HG02884 (cell line): ENCODE results near the gene GRK2.

Experiments
- ATAC-seq: cut with Tn5 transposase; IDR thresholded peaks from one replicate; pipeline ENCODE4 v1.9.1; 2021; ENCODE audit warnings: mild to moderate bottlenecking, moderate library complexity; ENCODE audit not compliant: unreplicated experiment

The GRK2 gene

GRCh38 chr11:67293090-67293489 lies 26.8 kb downstream of the GRK2 start:
- ATAC-seq = no peak

- ATAC-seq = no peak
These were observed 29.6 kb downstream of the GRK2 start for GRCh38 chr11:67295846-67296245.

DNA sequence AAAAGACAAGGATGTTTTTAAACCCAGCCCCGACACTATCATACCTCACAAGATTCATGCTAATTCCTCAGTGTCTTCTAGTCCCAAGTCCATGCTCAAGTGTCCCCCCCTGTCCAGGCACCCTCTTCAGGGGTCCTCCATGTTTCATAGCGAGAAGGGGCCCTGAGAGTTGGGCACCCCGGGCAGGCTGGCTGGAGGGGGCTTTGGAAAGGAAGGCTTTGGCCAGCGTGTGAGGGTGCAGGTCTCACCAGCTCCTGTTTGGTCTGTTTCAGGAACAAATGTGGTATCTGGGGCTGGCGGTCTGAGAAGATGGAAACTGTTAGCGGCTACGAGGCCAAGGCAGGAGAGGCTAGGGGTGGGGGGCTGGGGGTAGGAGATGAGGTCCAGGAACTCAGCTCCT lies 32.5 kb downstream of the GRK2 start:
- no peak for ATAC-seq

GRCh38 chr11:67299471-67300191 lies 33.4 kb downstream of the GRK2 start:
- ATAC-seq = no peak

- no peak for ATAC-seq
These were observed 34.0 kb downstream of the GRK2 start for GRCh38 chr11:67300256-67300755.

- ATAC-seq = no peak
These were observed 34.6 kb downstream of the GRK2 start for GRCh38 chr11:67300756-67301312.

GRCh38 chr11:67301313-67301921 lies 35.1 kb downstream of the GRK2 start:
- ATAC-seq = no peak

GRCh38 chr11:67301951-67302516 lies 35.8 kb downstream of the GRK2 start:
- no peak for ATAC-seq

GRCh38 chr11:67302571-67303131 lies 36.4 kb downstream of the GRK2 start:
- no peak for ATAC-seq

DNA sequence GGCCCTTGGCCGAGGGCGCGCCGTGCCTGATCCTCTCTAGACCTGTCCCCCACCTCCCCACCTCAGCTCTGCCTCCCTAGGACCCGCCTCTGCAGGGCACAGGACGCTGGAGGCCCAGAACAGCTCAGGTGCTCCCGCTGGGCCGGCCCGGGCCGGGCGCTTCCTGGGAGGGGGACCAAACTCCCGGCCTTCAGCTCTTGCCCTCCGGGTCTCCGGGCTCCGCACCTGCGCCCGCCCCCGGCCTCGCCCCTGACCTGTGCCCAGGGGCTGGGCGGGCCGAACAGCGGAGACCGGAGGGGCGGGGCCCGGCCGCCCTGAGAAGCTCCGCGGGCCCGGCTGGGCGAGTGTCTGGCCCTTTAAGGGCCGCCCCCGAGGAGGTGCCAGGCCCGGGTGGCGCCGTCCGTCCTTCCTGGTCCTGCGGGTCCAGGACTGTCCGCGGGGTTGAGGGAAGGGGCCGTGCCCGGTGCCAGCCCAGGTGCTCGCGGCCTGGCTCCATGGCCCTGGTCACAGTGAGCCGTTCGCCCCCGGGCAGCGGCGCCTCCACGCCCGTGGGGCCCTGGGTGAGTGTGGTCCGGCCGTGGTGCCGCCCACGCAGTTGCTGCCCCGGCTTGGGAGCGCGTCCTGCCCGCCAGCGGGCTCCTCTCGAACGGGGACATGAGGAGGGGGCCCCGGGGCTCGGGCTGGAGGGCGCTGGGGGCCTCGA lies 37.0 kb downstream of the GRK2 start, which contains the start of gene SSH3:
Gene SSH3, plus strand, starts transcription at position 399 of the 703 bp plus-strand sequence. Its CDS starts 96 bp downstream, at position 495.
- no peak for ATAC-seq

GRCh38 chr11:67303835-67304411 lies 37.6 kb downstream of the GRK2 start:
- no peak for ATAC-seq

- no peak for ATAC-seq
These were observed 38.3 kb downstream of the GRK2 start for GRCh38 chr11:67304511-67305113.

GRCh38 chr11:67306769-67307544 lies 40.7 kb downstream of the GRK2 start:
- ATAC-seq = no peak

GRCh38 chr11:67307545-67308001 lies 41.3 kb downstream of the GRK2 start:
- ATAC-seq = no peak

DNA sequence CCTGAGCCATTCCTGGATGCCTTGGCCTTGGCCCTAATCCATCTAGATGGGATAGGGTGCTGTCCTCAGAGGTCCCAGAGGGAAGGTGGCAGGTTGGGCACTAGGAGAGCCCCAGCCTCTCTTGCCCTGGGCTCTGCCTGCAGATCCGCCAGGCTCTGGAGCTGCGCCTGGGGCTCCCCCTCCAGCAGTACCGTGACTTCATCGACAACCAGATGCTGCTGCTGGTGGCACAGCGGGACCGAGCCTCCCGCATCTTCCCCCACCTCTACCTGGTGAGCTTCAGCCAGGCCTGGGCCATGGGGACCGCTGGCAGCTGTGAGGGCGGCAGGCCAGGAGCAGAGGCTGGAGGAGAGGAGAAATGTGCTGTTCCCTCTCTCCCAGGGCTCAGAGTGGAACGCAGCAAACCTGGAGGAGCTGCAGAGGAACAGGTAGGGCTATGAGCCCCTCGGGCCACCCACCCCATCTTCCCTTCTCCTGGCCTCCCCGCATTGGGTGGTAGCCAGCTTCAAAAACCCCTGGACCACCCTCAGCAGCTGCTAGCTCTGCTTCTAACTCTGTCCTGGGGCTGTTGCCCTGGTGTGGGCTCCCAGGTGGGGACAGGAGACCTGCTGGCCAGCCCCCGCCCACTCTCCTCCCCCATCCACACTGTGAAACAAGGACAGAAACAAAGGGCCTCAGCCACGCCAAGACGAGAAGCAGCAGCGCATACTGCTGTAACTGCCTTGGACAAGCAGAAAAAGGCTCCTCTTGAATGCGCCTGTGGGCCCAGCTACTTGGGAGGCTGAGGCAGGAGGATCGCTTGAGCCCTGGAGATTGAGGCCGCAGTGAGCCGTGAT lies 42.0 kb downstream of the GRK2 start:
- no peak for ATAC-seq

DNA sequence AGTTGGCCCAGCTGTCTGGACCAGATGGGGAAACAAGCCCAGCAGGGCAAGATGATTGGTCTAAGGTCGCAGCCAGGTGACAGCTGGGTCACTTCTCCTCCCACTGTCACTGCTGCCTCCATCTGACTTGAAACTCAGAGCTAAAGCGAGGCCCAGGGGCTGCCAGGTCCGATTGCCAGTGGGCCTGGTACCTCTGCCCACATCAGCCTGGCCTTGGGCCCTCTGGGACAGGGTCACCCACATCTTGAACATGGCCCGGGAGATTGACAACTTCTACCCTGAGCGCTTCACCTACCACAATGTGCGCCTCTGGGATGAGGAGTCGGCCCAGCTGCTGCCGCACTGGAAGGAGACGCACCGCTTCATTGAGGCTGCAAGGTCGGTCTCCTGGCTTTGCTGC lies 42.9 kb downstream of the GRK2 start:
- no peak for ATAC-seq

- no peak for ATAC-seq
These were observed 43.4 kb downstream of the GRK2 start for GRCh38 chr11:67309661-67310061.
